ENCODE measurements around the gene CPEB4. TPM values are rescaled to one million over a fixed set of nuclear protein-coding genes. Genes with fewer than 3 reads are reported as not detected.
A peak's percentile ranks its signal among the peaks of the same experiment; 100 is the strongest.

The CPEB4 gene
- total RNA-seq, 2 donors from 2014 or later: 36.5 to 45.3 TPM

- Histone ChIP-seq H3K4me3 (no peak overlapping the region), H3K27me3 (replicated peaks; ENCODE audit: insufficient read depth) (no peaks in the 10 kb centered on the region), H3K36me3 (no peaks in the 10 kb centered on the region), H3K27ac (no peak overlapping the region), H3K9me3 (no peaks in the 10 kb centered on the region), H3K4me1 (replicated peaks) (no peaks in the 10 kb centered on the region)
- intact Hi-C loops (cut with DNase I): loop anchor here (5.0 to 10.0 kb wide), 3 partner anchors 120 to 267 kb away; partner anchors contain the start of gene BOD1
- 86% methylated on average over 2 of the region's 2 CpGs for WGBS
- no peak for DNase-seq (ENCODE audit: low spot score)
- TF ChIP-seq, protein P1, sequence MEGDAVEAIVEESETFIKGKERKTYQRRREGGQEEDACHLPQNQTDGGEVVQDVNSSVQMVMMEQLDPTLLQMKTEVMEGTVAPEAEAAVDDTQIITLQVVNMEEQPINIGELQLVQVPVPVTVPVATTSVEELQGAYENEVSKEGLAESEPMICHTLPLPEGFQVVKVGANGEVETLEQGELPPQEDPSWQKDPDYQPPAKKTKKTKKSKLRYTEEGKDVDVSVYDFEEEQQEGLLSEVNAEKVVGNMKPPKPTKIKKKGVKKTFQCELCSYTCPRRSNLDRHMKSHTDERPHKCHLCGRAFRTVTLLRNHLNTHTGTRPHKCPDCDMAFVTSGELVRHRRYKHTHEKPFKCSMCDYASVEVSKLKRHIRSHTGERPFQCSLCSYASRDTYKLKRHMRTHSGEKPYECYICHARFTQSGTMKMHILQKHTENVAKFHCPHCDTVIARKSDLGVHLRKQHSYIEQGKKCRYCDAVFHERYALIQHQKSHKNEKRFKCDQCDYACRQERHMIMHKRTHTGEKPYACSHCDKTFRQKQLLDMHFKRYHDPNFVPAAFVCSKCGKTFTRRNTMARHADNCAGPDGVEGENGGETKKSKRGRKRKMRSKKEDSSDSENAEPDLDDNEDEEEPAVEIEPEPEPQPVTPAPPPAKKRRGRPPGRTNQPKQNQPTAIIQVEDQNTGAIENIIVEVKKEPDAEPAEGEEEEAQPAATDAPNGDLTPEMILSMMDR (IDR thresholded peaks at IDR 0.05): no peak
- TF ChIP-seq POLR2AphosphoS5 (IDR thresholded peaks at IDR 0.05): no peak
- TF ChIP-seq POLR2A (IDR thresholded peaks at IDR 0.05): no peak
Observed at GRCh38 chr5:173884402-173885053, 3.6 kb upstream of the CPEB4 start.

GRCh38 chr5:173885054-173885443 lies 3.1 kb upstream of the CPEB4 start:
- Histone ChIP-seq H3K27ac (no peak overlapping the region), H3K4me1 (replicated peaks) (peaks cover 4% of the 10 kb centered on the region)
- intact Hi-C loops (cut with DNase I): loop anchor here (5.0 to 10.0 kb wide), 3 partner anchors 120 to 268 kb away; partner anchors contain the start of gene BOD1

DNA sequence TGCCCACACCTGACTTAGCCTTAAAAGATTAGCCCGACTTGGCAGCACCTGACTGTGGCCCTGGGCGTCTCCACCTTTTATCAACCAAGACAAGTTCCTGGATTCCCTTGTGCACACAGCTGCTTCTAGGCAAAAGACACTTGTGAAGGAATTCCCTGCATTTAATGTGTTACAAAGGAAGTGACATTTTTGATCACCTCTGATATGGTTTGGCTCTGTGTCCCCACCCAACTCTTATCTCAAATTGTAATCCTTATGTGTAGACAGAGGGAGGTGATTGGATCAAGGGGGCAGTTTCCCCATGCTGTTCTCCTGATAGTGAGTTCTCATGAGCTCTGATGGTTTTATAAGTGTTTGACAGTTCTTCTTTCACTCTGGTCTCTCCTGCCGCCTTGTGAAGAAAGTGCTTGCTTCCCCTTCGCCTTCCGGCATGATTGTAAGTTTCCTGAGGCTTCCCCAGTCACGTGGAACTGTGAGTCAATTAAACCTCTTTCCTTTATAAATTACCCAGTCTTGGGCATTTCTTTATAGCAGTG lies 2.6 kb upstream of the CPEB4 start:
- Histone ChIP-seq H3K9me3 (no peaks in the 10 kb centered on the region), H3K4me1 (replicated peaks) (peaks cover 5% of the 10 kb centered on the region), H3K4me3 (no peak overlapping the region), H3K27me3 (replicated peaks; ENCODE audit: insufficient read depth) (no peaks in the 10 kb centered on the region), H3K36me3 (no peaks in the 10 kb centered on the region), H3K27ac (no peak overlapping the region)
- no peak for TF ChIP-seq POLR2AphosphoS5 (IDR thresholded peaks at IDR 0.05)
- no peak for TF ChIP-seq POLR2A (IDR thresholded peaks at IDR 0.05)
- TF ChIP-seq, protein P1 (IDR thresholded peaks at IDR 0.05): peak in 2 of 4 experiments; percentile 3 to 17
- no peak for DNase-seq (ENCODE audit: low spot score)
- WGBS: 67% methylated on average over 6 of the region's 6 CpGs
- intact Hi-C loops (cut with DNase I): loop anchor here (5.0 to 10.0 kb wide), 3 partner anchors 121 to 268 kb away; partner anchors contain the start of gene BOD1

More at GRCh38 chr5:173885054-173885443, 3.1 kb upstream of the CPEB4 start:
- H3K36me3 ChIP-seq: no peaks in the 10 kb centered on the region
- no peaks in the 10 kb centered on the region for H3K9me3 ChIP-seq
- 86% methylated on average over 1 of the region's 1 CpG for WGBS
- TF ChIP-seq, protein P1 (IDR thresholded peaks at IDR 0.05): no peak
- TF ChIP-seq POLR2AphosphoS5 (IDR thresholded peaks at IDR 0.05): no peak
- TF ChIP-seq POLR2A (IDR thresholded peaks at IDR 0.05): no peak
- no peak for DNase-seq (ENCODE audit: low spot score)
- H3K4me3 ChIP-seq: no peak overlapping the region
- no peaks in the 10 kb centered on the region for H3K27me3 ChIP-seq (replicated peaks; ENCODE audit: insufficient read depth)

DNA sequence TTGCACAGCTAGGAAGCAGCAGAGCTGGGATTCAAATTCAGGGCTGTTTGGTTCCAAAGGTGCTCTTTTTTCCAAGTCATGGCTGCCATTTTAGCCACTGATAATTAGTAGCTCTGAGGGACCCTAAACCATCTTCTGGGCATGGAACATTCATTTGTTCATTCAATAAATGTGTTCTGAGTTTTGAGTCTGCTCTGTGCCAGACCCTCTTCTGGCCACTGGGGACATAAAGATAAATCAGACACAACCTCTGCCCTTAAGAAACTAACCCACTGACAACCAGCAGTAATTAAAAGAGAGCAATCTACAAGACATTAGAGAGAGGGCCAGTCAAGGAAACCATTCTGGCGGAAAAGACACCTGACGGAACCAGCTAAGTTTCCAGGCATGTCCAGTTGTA lies 2.0 kb upstream of the CPEB4 start:
- H3K27me3 ChIP-seq (replicated peaks; ENCODE audit: insufficient read depth): no peaks in the 10 kb centered on the region
- H3K4me1 ChIP-seq (replicated peaks): peaks cover 5% of the 10 kb centered on the region
- H3K27ac ChIP-seq: no peak overlapping the region
- H3K9me3 ChIP-seq: no peaks in the 10 kb centered on the region
- 94% methylated on average over 2 of the region's 2 CpGs for WGBS
- TF ChIP-seq, protein P1 (IDR thresholded peaks at IDR 0.05): no peak
- no peak for TF ChIP-seq POLR2A (IDR thresholded peaks at IDR 0.05)
- no peak for TF ChIP-seq POLR2AphosphoS5 (IDR thresholded peaks at IDR 0.05)
- no peaks in the 10 kb centered on the region for H3K36me3 ChIP-seq
- intact Hi-C loops (cut with DNase I): loop anchor here (5.0 to 10.0 kb wide), 3 partner anchors 121 to 269 kb away; partner anchors contain the start of gene BOD1
- no peak for DNase-seq (ENCODE audit: low spot score)
- no peak overlapping the region for H3K4me3 ChIP-seq

Data from prostate gland (tissue), 2 donors.